Peyer's patch (tissue), 4 donors: ENCODE results near the gene MECP2.

ENCODE experiments used
- CTCF ChIP-seq, 6 experiments: fragments of 450-650 bp in 4 of 6; fragments of 200-600 bp in 2 of 6; sonication (generic) in 1 of 6; IDR thresholded peaks; one replicate each; pipeline ENCODE4 v1.5.1; 2017 to 2019; ENCODE audit warnings: antibody characterized with exemption in 6 of 6, mild to moderate bottlenecking in 3 of 6, moderate library complexity in 1 of 6
- POLR2A ChIP-seq, 2 donors: fragments of 450-650 bp; IDR thresholded peaks; one replicate each; pipeline ENCODE4 v1.5.1; 2017; ENCODE audit warnings: antibody characterized with exemption in 2 of 2, mild to moderate bottlenecking in 2 of 2, moderate library complexity in 2 of 2

GRCh38 chrX:154117566-154117965, 20.0 kb upstream of the MECP2 start:
- TF ChIP-seq POLR2A (IDR thresholded peaks at IDR 0.05) (no peak), CTCF (IDR thresholded peaks at IDR 0.05) (no peak)
